Left cardiac atrium (tissue), 4 donors: Measurements from ENCODE around the gene UBTD2. TPM values are rescaled to one million over a fixed set of nuclear protein-coding genes. Genes with fewer than 3 reads are reported as not detected.

Experiments
- ATAC-seq, 2 donors: fragments of 200-7000 bp; cut with Tn5 transposase; one replicate each; pipeline ENCODE4 v1.9.1; 2020; ENCODE audit warnings: mild to moderate bottlenecking in 2 of 2, moderate library complexity in 2 of 2
- DNase-seq: peaks from one replicate; pipeline ENCODE4 v3.0.0-alpha.2; 2020
- intact Hi-C, 2 donors: fragments of 100-400 bp; cut with DNase I; formaldehyde crosslinking; loops; one replicate each; pipeline versions ENCODE4 v1.14.1 to v1.15.1; 2022 to 2023
- total RNA-seq, 2 donors: library from RNA; stranded (reverse); fragmentation: NEBNext Ultra II Directional; extraction: Animal tissue kit (Norgen Biotek cat#: 25700); gene quantifications; one replicate each; pipeline ENCODE4 v1.2.1, GENCODE V29; 2021
- donor health status: DM: no; HTN: yes; CAD: no.
- donor health status: DM: no; HTN: yes; CAD: no; lungs with severe emphysema.
- donor health status: DM: yes; HTN: yes; CAD: no.
- donor health status: Dilated cardiomyopathy.

UBTD2 gene
- total RNA-seq, 2 donors from 2014 or later: 9.7 to 10.9 TPM

- intact Hi-C loops: no loop called here
- ATAC-seq: no peak
- DNase-seq: no peak
These were observed 121.1 kb downstream of the UBTD2 start for GRCh38 chr5:172162323-172162986.

- DNase-seq (no peak), ATAC-seq (no peak)
- intact Hi-C loops: no loop called here
These were observed 123.1 kb downstream of the UBTD2 start for GRCh38 chr5:172160506-172160905.

Other genes with a start within 250 kb of the UBTD2 start
- 10 to 100 TPM; 15.4 to 18.1 TPM for gene STK10, start 95.5 kb downstream of the UBTD2 start, total RNA-seq
- not detected for gene EFCAB9, start 89.6 kb downstream of the UBTD2 start, total RNA-seq
- 10 to 100 TPM in 1 of 2 donors, 1 to 10 TPM in 1; 10.0 to 15.3 TPM for gene SH3PXD2B, start 170.8 kb upstream of the UBTD2 start, total RNA-seq